Pulmonary artery endothelial cell (primary cell): ENCODE results near the gene ETV5. TPM values are rescaled to one million over a fixed set of nuclear protein-coding genes. Genes with fewer than 3 reads are reported as not detected.

Source experiments
- DNase-seq: peaks from one replicate; pipeline ENCODE4 v3.0.0-alpha.2; 2011; ENCODE audit warnings: low read depth, low spot score
- total RNA-seq: library from RNA; depleted of rRNA; stranded (reverse); fragments of >200 nt; gene quantifications from 2 replicates; pipeline ENCODE4 v1.2.3, GENCODE V29; 2014

ETV5 gene
- total RNA-seq, 1 donor from 2014 or later, result 37.2 TPM

DNA sequence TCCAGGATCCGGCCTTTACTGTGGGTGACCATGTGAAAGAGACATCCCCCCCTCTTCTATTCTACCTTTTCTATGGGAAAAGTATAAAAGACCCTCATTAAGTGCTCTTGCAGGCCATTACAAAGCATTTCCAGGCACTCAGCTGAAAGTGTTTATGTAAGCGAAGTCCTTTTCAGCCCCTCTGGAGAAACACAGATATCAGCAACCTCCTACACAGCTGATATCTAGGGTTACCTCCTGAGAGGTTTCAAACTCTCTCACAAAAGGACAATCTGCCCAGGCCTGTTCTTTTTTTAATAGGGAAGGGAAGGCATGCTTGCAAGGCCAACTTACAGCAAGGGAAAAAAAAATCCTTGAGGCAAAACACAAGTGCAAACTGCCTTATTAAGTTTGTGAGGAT lies 12.6 kb downstream of the ETV5 start:
- DNase-seq, result no peak

GRCh38 chr3:186095561-186096081 lies 13.3 kb downstream of the ETV5 start:
- DNase-seq, result no peak

- DNase-seq, result no peak
These were observed 14.0 kb downstream of the ETV5 start for GRCh38 chr3:186094696-186095425.

- DNase-seq, result no peak
These were observed 14.6 kb downstream of the ETV5 start for GRCh38 chr3:186094271-186094670.

- DNase-seq, result no peak
These were observed 15.5 kb downstream of the ETV5 start for GRCh38 chr3:186093271-186093900.

DNA sequence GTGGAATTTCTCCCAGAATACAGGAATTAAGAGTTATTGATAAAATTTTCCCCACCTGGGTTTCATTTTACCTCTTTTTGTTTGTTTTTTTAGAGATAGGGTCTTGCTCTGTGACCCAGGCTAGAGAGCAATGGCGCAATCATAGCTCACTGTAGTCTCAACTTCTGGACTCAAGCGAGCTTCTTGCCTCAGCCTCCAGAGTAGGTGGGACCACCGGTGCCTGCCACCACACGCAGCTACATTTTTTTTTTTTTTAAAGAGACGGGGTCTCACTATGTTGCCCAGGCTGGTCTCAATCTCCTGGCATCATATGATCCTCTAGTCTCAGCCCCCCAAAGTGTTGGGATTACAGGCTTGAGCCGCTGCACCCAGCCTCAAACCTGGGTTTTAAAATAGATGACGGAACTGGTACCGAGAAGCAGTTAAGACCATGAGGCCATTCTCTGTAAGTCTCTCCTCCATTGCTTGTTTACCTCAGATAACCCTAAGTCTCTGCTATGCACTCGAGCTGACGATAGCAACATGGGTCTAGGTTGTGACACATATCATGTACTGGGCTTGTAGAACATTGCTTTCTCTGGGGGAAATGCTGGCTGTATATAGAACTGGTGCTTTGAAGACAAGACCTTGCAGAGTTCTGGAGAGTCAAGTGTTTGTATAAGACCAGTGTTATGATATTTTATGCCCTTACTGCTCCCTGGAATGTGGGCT lies 16.4 kb downstream of the ETV5 start:
- DNase-seq, result no peak

DNA sequence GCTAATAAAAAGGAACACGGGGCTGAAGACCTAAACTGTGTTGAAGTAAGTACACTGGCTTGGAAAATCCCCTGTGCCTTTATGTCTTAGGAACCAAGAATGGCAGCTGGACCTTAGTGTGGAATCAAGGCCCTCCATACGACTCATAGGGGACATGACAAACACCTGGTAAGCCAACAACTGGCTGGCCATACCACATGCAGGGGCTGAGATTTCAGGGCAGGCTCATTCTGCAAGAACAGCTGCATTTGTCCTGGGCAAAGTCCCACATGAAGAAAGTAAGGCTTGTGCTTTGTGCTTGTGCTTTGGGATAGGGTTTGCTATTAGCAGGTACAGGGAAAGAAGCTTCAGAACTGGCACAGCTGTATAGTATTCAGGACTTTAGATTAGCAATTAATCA lies 18.0 kb downstream of the ETV5 start:
- no peak for DNase-seq

DNA sequence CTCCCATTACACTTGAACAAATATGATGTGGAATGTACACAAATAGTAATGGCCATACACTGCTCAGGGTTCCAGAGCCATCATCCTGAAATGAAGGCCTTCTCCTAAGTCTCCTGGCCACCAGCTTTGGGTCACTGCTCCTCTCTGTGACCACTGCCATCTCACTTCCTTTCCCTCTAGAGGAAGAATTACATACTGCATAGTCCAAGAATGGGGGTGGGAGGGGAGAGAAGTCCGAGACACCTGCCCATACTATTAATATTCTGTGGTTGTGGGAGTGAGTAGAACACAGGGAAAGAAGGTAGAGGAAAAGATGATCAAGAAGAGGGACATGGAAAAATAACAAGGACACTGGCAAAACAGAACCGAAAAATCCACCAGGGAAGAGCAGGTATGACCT lies 20.6 kb downstream of the ETV5 start:
- DNase-seq, result no peak

DNA sequence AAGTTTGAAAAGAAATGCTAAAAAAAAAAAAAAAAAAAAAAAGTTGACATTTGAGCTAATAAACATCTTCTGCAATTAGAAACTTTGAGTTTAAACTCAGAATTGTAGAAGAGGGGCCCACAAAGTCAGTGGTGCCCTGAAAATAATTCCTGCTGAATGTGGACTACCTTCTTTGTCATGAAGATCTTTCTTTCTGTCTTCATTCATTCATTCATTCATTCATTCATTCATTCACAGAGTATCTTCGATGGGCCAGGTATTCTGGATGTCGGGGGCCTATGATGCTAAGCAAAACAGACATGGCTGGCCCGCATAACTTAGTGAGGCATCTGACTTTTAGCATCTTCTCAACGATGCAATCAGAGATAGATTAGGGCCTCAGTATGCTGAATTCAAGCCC lies 24.6 kb downstream of the ETV5 start:
- no peak for DNase-seq

DNA sequence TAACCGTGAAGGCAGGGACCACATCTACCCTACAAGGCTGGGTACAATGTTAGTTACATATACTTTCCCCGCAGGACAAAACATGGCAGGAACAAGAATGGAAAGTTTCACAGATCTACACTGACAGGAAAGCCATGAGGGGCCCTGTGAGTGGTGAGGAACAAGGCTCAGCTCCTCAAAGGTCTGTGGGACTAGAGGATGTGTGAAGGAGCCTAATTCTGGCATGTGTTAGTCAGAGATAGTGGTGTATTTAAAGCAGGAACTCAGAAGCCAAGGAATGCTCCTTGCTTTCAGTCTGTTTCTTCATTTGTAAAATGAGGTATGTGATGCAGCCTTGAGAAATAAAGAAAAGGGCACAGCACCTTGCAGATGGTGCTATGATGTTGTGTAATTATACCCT lies 25.1 kb downstream of the ETV5 start:
- DNase-seq, result no peak

DNA sequence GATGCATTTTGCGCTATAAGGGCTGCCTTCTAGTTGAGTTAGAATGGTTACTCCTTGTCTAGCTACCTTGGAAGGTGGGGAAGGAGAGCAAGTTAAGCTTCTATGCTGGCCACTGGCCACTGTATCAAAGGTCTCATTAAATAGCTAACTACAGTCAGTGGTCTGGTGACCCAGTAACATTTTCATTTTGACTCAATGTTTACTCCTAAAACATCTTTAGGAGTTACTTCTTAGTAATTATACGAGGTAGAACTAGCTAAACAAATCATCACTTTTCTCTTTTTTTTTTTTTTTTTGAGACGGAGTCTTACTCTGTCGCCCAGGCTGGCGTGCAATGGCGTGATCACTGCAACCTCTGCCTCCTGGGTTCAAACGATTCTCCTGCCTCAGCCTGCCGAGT lies 26.7 kb downstream of the ETV5 start:
- DNase-seq, result no peak

DNA sequence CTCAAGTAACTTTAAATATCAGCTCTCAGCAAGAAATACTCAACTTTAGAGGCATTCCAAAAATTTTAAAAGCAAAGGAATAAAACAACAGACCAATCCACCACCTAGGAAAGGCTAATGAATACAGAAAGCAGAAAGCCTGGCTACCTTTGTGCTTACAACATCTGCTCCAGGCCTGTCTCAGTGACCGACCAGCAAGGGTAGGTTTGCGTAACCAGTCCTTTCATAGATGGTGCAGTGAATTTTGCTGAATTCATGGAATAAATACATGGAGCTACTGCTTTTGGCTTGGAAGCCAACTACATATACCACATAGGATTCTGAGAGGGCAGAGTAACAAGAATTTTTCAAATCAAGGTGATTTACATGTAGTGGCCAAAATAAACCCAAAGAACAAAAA lies 27.2 kb downstream of the ETV5 start:
- no peak for DNase-seq

DNA sequence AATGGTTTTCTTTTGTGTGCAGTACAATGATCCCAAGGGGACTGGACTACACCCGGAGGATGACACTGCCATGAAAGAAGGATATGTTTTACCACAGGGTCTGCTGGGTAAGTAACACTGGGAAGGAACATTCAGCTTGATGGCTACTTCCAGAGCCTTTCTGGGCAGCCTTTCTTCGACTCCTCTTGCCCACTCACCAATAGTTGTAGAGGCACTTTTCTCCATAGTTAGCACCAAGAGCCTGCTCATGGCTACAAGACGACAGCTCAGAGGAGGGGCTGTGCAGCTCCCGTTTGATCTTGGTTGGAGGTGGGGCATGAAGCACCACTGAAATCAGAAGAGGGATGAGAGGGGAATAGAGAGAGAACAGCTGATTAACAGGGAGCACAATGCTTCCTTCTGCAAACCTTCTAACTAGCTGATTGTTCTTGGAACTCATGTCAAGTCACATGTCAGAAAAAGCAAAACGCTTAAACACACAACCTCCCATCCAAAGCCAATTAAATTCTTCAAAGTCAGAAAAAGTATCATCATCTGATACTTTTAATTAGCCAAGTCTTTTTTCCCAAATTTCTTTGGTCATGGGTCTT lies 27.9 kb downstream of the ETV5 start:
- DNase-seq, result no peak

GRCh38 chr3:186079925-186080324 lies 29.0 kb downstream of the ETV5 start:
- DNase-seq, result no peak

DNA sequence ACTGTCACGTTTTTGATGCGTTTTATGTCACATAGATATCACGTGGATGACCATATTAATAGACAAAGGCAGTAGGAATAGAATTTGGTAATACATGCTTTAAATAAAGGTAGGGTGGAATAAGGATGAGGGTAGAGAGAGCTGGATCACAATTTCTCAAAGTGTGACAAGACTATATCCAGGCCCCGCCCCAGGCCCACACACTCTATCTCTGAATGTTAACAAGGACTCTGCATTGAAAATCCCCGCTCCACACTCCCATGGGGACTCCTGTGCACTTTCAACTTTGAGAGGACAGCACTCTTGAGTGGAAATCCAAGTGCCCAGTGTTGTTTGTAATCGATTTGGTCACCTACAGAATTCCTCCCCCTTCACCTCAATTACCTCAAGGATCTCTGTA lies 31.4 kb downstream of the ETV5 start:
- no peak for DNase-seq

- no peak for DNase-seq
These were observed 32.8 kb downstream of the ETV5 start for GRCh38 chr3:186075931-186076567.

- DNase-seq, result no peak
These were observed 33.4 kb downstream of the ETV5 start for GRCh38 chr3:186075489-186075888.

- no peak for DNase-seq
These were observed 35.2 kb downstream of the ETV5 start for GRCh38 chr3:186073641-186074040.

DNA sequence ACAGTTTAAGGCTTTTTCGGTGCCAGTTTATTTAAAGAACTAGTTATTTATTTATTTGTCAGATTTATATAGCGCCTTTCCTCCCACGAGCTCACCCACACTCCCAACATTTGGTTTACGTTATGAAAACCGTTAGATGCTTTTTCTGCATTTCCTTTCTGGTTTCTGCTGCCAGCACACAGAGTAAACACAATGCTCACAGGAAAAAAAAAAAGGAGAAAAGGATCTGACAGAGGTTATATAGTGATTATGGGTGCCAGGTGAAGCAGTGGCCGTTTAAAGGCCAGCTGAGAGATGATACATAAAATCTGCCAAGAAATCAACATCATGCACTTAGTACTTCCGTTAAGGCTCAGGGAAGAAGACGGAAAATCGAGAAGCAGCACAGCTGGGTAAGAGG lies 37.9 kb downstream of the ETV5 start:
- DNase-seq, result no peak

GRCh38 chr3:186070550-186070949 lies 38.3 kb downstream of the ETV5 start:
- no peak for DNase-seq

GRCh38 chr3:186070133-186070532 lies 38.8 kb downstream of the ETV5 start:
- no peak for DNase-seq

DNA sequence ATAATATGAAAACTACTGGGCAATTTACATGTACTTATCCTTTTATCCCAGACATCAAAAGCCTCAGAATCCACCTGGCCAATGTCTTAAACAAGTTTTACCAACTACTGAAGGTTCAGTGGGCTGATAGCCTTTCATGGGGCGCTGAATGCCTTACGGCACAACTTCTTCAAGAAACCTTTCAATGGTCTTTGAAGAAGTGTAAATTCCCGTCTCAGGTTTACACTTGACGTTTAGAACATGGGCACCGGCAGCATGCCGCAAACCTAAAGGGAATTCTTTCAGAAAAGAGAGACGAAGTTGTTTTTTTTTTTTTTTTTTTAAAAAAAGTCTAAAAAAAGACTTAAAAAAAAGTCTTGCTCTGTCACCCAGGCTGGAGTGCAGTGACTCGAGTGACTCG lies 39.7 kb downstream of the ETV5 start:
- DNase-seq, result no peak
